K562 (cell line): Measurements from ENCODE around the gene DNAJB12. TPM values are rescaled to one million over a fixed set of nuclear protein-coding genes. Genes with fewer than 3 reads are reported as not detected.

ENCODE experiments used
- ARNT ChIP-seq, 2 experiments: fragments of 450-650 bp; IDR thresholded peaks; 2 replicates each; pipeline ENCODE4 v1.6.1; 2016; ENCODE audit warnings: mild to moderate bottlenecking in 1 of 2
- BHLHE40 ChIP-seq: IDR thresholded peaks from 2 replicates; pipeline ENCODE4 v1.6.1; 2011; ENCODE audit warnings: low read length, improper control_type of control experiment
- CBX3 ChIP-seq, 2 experiments: IDR thresholded peaks; 1 replicate in 1 of 2; 2 replicates in 1 of 2; pipeline ENCODE4 v1.6.1; 2012; ENCODE audit warnings: inconsistent platforms in 2 of 2, low read length in 2 of 2, borderline replicate concordance in 1 of 2, control low read depth in 1 of 2
- CC2D1A ChIP-seq: fragments of 450-650 bp; IDR thresholded peaks from 2 replicates; pipeline ENCODE4 v1.6.1; 2017; ENCODE audit warnings: mild to moderate bottlenecking
- HDGF ChIP-seq: fragments of 450-650 bp; IDR thresholded peaks from 2 replicates; pipeline ENCODE4 v1.6.1; 2016
- KLF16 ChIP-seq: IDR thresholded peaks from 2 replicates; pipeline ENCODE4 v1.6.1; 2016; ENCODE audit warnings: antibody characterized with exemption
- L3MBTL2 ChIP-seq: fragments of 450-650 bp; IDR thresholded peaks from 2 replicates; pipeline ENCODE4 v1.6.1; 2016; ENCODE audit warnings: mild to moderate bottlenecking, moderate library complexity
- MECOM ChIP-seq: fragments of 250-450 bp; sonication (Bioruptor Pico); IDR thresholded peaks from 2 replicates; pipeline ENCODE4 v1.8.0; 2022; ENCODE audit warnings: inconsistent platforms
- MYC ChIP-seq, 2 experiments: fragments of 250-450 bp in 1 of 2; sonication (Bioruptor Pico) in 1 of 2; IDR thresholded peaks; 2 replicates each; pipeline versions ENCODE4 v1.5.1 to v1.6.1; 2012 to 2021; ENCODE audit warnings: low read depth in 2 of 2, borderline replicate concordance in 1 of 2, improper control_type of control experiment in 1 of 2, low read length in 1 of 2, mild to moderate bottlenecking in 1 of 2, moderate library complexity in 1 of 2
- POLR2AphosphoS2 ChIP-seq: IDR thresholded peaks from 2 replicates; pipeline ENCODE4 v1.6.1; 2012; ENCODE audit warnings: low read length, improper control_type of control experiment
- PURB ChIP-seq: sonication (generic); formaldehyde crosslinking; IDR thresholded peaks from 2 replicates; pipeline ENCODE4 v1.9.0; 2021; ENCODE audit warnings: low read depth, mild to moderate bottlenecking, missing genetic modification reagents
- PYGO2 ChIP-seq: fragments of 450-650 bp; IDR thresholded peaks from 2 replicates; pipeline ENCODE4 v1.6.1; 2016; ENCODE audit warnings: mild to moderate bottlenecking, missing genetic modification characterization, moderate library complexity, missing compliant biosample characterization
- RCOR1 ChIP-seq, 2 experiments: IDR thresholded peaks; 2 replicates each; pipeline ENCODE4 v1.6.1; 2012; ENCODE audit warnings: low read depth in 2 of 2, low read length in 2 of 2, borderline replicate concordance in 1 of 2, improper control_type of control experiment in 1 of 2
- RUNX1 ChIP-seq: sonication (generic); IDR thresholded peaks from 2 replicates; pipeline ENCODE4 v1.6.1; 2016; ENCODE audit warnings: antibody characterized with exemption, low read depth
- SAFB ChIP-seq: fragments of 200-400 bp; formaldehyde crosslinking; IDR thresholded peaks from 2 replicates; pipeline ENCODE4 v1.6.1; 2017; ENCODE audit warnings: low read depth, low read length, borderline replicate concordance
- SIN3B ChIP-seq: fragments of 450-650 bp; IDR thresholded peaks from 2 replicates; pipeline ENCODE4 v1.6.1; 2017; ENCODE audit warnings: low read depth, mild to moderate bottlenecking, moderate library complexity
- SIX5 ChIP-seq, 2 experiments: IDR thresholded peaks; 2 replicates each; pipeline ENCODE4 v1.6.1; 2011; ENCODE audit warnings: low read length in 2 of 2, borderline replicate concordance in 1 of 2, low read depth in 1 of 2, mild to moderate bottlenecking in 1 of 2, moderate library complexity in 1 of 2; ENCODE audit not compliant: insufficient read depth in 1 of 2
- SMAD4 ChIP-seq: fragments of 250-450 bp; sonication (Bioruptor Pico); conservative IDR thresholded peaks from 2 replicates; pipeline ENCODE4 v1.8.0; 2021; ENCODE audit warnings: inconsistent platforms, mild to moderate bottlenecking, moderate library complexity
- SRSF7 ChIP-seq: fragments of 200-400 bp; formaldehyde crosslinking; optimal IDR thresholded peaks from 2 replicates; pipeline ENCODE3; 2017; ENCODE audit warnings: mild to moderate bottlenecking, low read depth, low read length
- U2AF2 ChIP-seq: fragments of 200-400 bp; formaldehyde crosslinking; optimal IDR thresholded peaks from 2 replicates; pipeline ENCODE3; 2017; ENCODE audit warnings: low read depth, mild to moderate bottlenecking, low read length
- XRCC5 ChIP-seq: fragments of 200-400 bp; formaldehyde crosslinking; IDR thresholded peaks from 2 replicates; pipeline ENCODE4 v1.6.1; 2017; ENCODE audit warnings: low read depth, mild to moderate bottlenecking, low read length
- ZFX ChIP-seq: sonication (generic); formaldehyde crosslinking; IDR thresholded peaks from 2 replicates; pipeline ENCODE4 v1.8.0; 2022; ENCODE audit warnings: mild to moderate bottlenecking, missing genetic modification reagents, moderate library complexity
- ZNF197 ChIP-seq: fragments of 200-800 bp; sonication (Bioruptor generic); IDR thresholded peaks from 2 replicates; pipeline ENCODE4 v1.6.1; 2016; ENCODE audit warnings: low read depth, missing genetic modification characterization, missing compliant biosample characterization
- ZNF239 ChIP-seq: fragments of 250-450 bp; sonication (Bioruptor Pico); IDR thresholded peaks from 2 replicates; pipeline ENCODE4 v1.4.0; 2020; ENCODE audit warnings: mild to moderate bottlenecking
- ZNF780A ChIP-seq: fragments of 250-450 bp; sonication (Bioruptor Pico); IDR thresholded peaks from 2 replicates; pipeline ENCODE4 v1.5.0; 2021; ENCODE audit warnings: mild to moderate bottlenecking
- polyA plus RNA-seq, 8 experiments: library from polyadenylated mRNA; depleted of rRNA in 4 of 8; stranded (reverse) in 5 of 8; unstranded in 3 of 8; fragments of >200 nt; fragmentation: Nextera tagmentation in 2 of 8; fragmentation: Illumina TruSeq in 1 of 8; extraction: Ambion mirVana in 2 of 8; extraction: Trizol in 1 of 8; gene quantifications; 2 replicates each; pipeline versions ENCODE4 v1.2.1 to v1.2.3, GENCODE V29; 2011 to 2014; ENCODE audit warnings: inconsistent platforms in 1 of 8, missing spikeins in 1 of 8
- total RNA-seq, 7 experiments: library from RNA; depleted of rRNA in 6 of 7; stranded (reverse); fragments of >200 nt in 6 of 7; fragmentation: Illumina TruSeq in 2 of 7; extraction: Trizol in 2 of 7; gene quantifications; 2 replicates each; pipeline versions ENCODE4 v1.2.1 to v1.2.3, GENCODE V29; 2011 to 2021; ENCODE audit warnings: low replicate concordance in 1 of 7

Gene DNAJB12
- total and polyA plus RNA-seq, 9 of the 15 experiments (the other 6 are each of a cell fraction or from before 2014, with no cell fraction given), result 3.5 to 31.5 (median 20.3) TPM

GRCh38 chr10:72340510-72341261 lies 14.0 kb downstream of the DNAJB12 start (continued):
- TF ChIP-seq ZFX (CRISPR knock-in tag) (peak; percentile 24; the same call in 1 of the 2 replicates), RUNX1 (no peak), HDGF (no peak), KLF16 (0 out of 2 replicates have a peak, but pooled peaks have one; percentile 50), SMAD4 (CRISPR knock-in tag) (0 out of 2 replicates have a peak, but pooled peaks have one; percentile 20), ZNF197 (CRISPR knock-in tag) (no peak), XRCC5 (0 out of 2 replicates have a peak, but pooled peaks have one; percentile 64), MYC (IDR thresholded peaks at IDR 0.05; ENCODE audit: low read depth, low read length) (peak; percentile 87), MYC (CRISPR knock-in tag; IDR thresholded peaks at IDR 0.05; ENCODE audit: borderline replicate concordance, low read depth) (no peak), CBX3 (IDR thresholded peaks at IDR 0.05; ENCODE audit: borderline replicate concordance in 1 of 2, low read length in 2 of 2) (peak in 1 of 2 experiments; percentile 80; a peak in 2 of 3 replicates), SAFB (no peak), ARNT (IDR thresholded peaks at IDR 0.05) (no peak), CC2D1A (no peak), L3MBTL2 (peak; percentile 63; the same call in 1 of the 2 replicates), MECOM (CRISPR knock-in tag) (no peak), U2AF2 (no peak), ZNF780A (CRISPR knock-in tag) (no peak), SIN3B (0 out of 2 replicates have a peak, but pooled peaks have one; percentile 34), PYGO2 (no peak), PURB (CRISPR knock-in tag) (no peak), SIX5 (IDR thresholded peaks at IDR 0.05; ENCODE audit: borderline replicate concordance in 1 of 2, insufficient read depth in 1 of 2, low read depth in 1 of 2, low read length in 2 of 2) (no peak), ZNF239 (CRISPR knock-in tag) (no peak), POLR2AphosphoS2 (no peak), BHLHE40 (peak; percentile 30; the same call in 1 of the 2 replicates), RCOR1 (IDR thresholded peaks at IDR 0.05; ENCODE audit: borderline replicate concordance in 1 of 2, low read depth in 2 of 2, low read length in 2 of 2) (peak in 1 of 2 experiments; percentile 68; a peak in 2 of 4 replicates), SRSF7 (no peak)
